IMR-90 (cell line): ENCODE results near the gene MEF2C.

Experiments used
- BHLHE40 ChIP-seq: fragments of 150-350 bp; IDR thresholded peaks from 2 replicates; pipeline ENCODE4 v1.6.1; 2016; ENCODE audit warnings: mild to moderate bottlenecking, low read depth, low read length
- CEBPB ChIP-seq: IDR thresholded peaks from 2 replicates; pipeline ENCODE4 v1.6.1; 2012; ENCODE audit warnings: low read depth, low read length, improper control_type of control experiment
- MAFK ChIP-seq: IDR thresholded peaks from 2 replicates; pipeline ENCODE4 v1.6.1; 2012; ENCODE audit warnings: low read depth, low read length, improper control_type of control experiment
- MXI1 ChIP-seq: IDR thresholded peaks from 2 replicates; pipeline ENCODE4 v1.6.1; 2012; ENCODE audit warnings: low read depth, mild to moderate bottlenecking, low read length, moderate library complexity, borderline replicate concordance
- POLR2A ChIP-seq: IDR thresholded peaks from 2 replicates; pipeline ENCODE4 v1.6.1; 2012; ENCODE audit warnings: mild to moderate bottlenecking, low read depth, low read length
- RAD21 ChIP-seq: IDR thresholded peaks from 2 replicates; pipeline ENCODE4 v1.6.1; 2012; ENCODE audit warnings: low read length, improper control_type of control experiment
- SMC3 ChIP-seq: fragments of 150-350 bp; IDR thresholded peaks from 2 replicates; pipeline ENCODE4 v1.6.1; 2016; ENCODE audit warnings: low read depth, mild to moderate bottlenecking, antibody characterized with exemption, low read length, moderate library complexity
- TF ChIP-seq, protein P1 (sequence below): conservative IDR thresholded peaks from 2 replicates; pipeline ENCODE4 v1.5.1; 2012; ENCODE audit warnings: mild to moderate bottlenecking, low read depth, low read length, improper control_type of control experiment
- TF ChIP-seq, protein P2 (sequence below): fragments of 150-350 bp; IDR thresholded peaks from 2 replicates; pipeline ENCODE4 v1.6.1; 2016; ENCODE audit warnings: low read depth, mild to moderate bottlenecking, low read length, moderate library complexity, borderline replicate concordance

DNA sequence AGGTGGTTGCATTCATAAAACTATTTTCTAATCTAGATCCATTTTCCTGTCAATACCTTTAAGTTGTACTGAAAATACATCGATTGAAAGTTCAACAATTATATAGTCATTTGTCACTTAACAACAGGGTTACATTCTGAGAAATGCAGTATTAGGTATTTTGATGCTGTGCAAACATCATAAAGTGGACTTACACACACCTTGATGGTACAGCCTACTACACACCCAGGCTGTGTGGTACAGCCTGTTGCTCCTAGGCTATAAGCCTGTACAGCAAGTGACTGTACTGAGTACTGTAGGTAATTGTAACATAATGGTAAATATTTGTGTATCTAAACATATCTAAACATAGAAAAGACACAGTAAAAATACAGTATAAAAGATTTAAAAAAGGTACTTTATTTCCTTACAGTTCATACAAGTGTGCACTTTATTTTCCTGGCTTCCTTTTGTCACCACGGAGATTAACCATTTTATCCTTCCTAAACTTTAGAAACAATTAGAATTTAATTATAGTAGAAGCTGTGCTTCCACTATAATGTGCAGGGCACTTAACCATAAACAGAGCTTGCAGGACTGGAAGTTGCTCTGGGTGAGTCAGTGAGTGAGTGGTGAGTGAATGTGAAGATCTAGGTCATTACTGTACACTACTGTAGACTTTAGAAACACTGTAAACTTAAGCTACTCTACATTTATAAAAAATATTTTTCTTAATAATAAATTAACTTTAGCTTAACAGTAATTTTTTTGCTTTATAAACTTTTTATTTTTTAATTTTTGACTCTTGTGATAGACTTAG, 42.9 kb upstream of the MEF2C start:
- TF ChIP-seq, protein P1, sequence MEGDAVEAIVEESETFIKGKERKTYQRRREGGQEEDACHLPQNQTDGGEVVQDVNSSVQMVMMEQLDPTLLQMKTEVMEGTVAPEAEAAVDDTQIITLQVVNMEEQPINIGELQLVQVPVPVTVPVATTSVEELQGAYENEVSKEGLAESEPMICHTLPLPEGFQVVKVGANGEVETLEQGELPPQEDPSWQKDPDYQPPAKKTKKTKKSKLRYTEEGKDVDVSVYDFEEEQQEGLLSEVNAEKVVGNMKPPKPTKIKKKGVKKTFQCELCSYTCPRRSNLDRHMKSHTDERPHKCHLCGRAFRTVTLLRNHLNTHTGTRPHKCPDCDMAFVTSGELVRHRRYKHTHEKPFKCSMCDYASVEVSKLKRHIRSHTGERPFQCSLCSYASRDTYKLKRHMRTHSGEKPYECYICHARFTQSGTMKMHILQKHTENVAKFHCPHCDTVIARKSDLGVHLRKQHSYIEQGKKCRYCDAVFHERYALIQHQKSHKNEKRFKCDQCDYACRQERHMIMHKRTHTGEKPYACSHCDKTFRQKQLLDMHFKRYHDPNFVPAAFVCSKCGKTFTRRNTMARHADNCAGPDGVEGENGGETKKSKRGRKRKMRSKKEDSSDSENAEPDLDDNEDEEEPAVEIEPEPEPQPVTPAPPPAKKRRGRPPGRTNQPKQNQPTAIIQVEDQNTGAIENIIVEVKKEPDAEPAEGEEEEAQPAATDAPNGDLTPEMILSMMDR = no peak
- no peak for TF ChIP-seq SMC3
- no peak for TF ChIP-seq POLR2A
- no peak for TF ChIP-seq MXI1
- TF ChIP-seq, protein P2, sequence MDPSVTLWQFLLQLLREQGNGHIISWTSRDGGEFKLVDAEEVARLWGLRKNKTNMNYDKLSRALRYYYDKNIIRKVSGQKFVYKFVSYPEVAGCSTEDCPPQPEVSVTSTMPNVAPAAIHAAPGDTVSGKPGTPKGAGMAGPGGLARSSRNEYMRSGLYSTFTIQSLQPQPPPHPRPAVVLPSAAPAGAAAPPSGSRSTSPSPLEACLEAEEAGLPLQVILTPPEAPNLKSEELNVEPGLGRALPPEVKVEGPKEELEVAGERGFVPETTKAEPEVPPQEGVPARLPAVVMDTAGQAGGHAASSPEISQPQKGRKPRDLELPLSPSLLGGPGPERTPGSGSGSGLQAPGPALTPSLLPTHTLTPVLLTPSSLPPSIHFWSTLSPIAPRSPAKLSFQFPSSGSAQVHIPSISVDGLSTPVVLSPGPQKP = no peak
- TF ChIP-seq MAFK = no peak
- no peak for TF ChIP-seq RAD21
- TF ChIP-seq CEBPB = no peak
- no peak for TF ChIP-seq BHLHE40
